Measurements from ENCODE around the gene CXCR5. TPM values are rescaled to one million over a fixed set of nuclear protein-coding genes. Genes with fewer than 3 reads are reported as not detected.
"Not testable (repeated sequence)": the region's sequence is repeated elsewhere in the genome, so short reads cannot be mapped to it uniquely, and the experiment has no call there.

CXCR5 gene
- total and polyA plus RNA-seq, 2 donors (not counting 1 experiment from before 2014, with no cell fraction given): not detected

DNA sequence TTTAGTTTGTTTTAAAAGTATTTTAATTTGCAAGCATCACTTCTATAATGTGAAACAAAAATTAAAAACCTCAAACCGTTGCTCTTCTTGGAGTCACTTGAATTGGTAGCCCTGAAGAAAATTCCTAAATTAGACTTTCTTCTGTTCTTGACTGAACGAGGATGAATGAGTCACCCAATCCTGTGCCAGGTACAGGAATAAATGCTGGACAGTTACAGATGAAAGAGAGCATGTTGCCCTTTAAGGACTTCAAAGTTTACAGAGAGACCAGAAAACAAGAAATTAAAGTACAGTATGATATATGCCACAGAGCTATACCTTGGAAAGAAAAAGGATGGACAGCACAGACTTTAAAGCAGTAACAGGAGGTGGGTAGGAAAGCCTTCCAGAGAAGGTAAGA, 41.3 kb upstream of the CXCR5 start:
- Histone ChIP-seq H3K4me3 (replicated peaks in 1 of 4; ENCODE audit: control extremely low read depth in 1 of 4, insufficient read depth in 1 of 4, low read depth in 3 of 4, low read length in 4 of 4) (no peak overlapping the region), H3K9ac (ENCODE audit: insufficient read depth, low read length) (no peak overlapping the region), H3K4me2 (ENCODE audit: extremely low read depth, insufficient read depth, low read length) (no peak overlapping the region), H3K9me3 (ENCODE audit: control insufficient read depth, insufficient read depth, low read depth, low read length) (no peaks in the 10 kb centered on the region), H4K20me1 (ENCODE audit: control insufficient read depth, extremely low read depth, insufficient read depth, low read length) (no peaks in the 10 kb centered on the region), H3K36me3 (ENCODE audit: control insufficient read depth, insufficient read depth, low read length) (no peaks in the 10 kb centered on the region), H3K4me1 (ENCODE audit: control insufficient read depth, extremely low read depth, insufficient read depth, low read length) (peaks cover 2% of the 10 kb centered on the region), H3K79me2 (ENCODE audit: control insufficient read depth, insufficient read depth, low read length) (no peaks in the 10 kb centered on the region), H3K27ac (ENCODE audit: insufficient read depth, low read length) (no peak overlapping the region), H2AFZ (ENCODE audit: low read length) (no peak overlapping the region), H3K27me3 (ENCODE audit: control insufficient read depth, insufficient read depth, low read length) (no peaks in the 10 kb centered on the region)
- no peak for TF ChIP-seq EZH2 (IDR thresholded peaks at IDR 0.05; ENCODE audit: low read length, missing control alignments)
- TF ChIP-seq, protein P1, sequence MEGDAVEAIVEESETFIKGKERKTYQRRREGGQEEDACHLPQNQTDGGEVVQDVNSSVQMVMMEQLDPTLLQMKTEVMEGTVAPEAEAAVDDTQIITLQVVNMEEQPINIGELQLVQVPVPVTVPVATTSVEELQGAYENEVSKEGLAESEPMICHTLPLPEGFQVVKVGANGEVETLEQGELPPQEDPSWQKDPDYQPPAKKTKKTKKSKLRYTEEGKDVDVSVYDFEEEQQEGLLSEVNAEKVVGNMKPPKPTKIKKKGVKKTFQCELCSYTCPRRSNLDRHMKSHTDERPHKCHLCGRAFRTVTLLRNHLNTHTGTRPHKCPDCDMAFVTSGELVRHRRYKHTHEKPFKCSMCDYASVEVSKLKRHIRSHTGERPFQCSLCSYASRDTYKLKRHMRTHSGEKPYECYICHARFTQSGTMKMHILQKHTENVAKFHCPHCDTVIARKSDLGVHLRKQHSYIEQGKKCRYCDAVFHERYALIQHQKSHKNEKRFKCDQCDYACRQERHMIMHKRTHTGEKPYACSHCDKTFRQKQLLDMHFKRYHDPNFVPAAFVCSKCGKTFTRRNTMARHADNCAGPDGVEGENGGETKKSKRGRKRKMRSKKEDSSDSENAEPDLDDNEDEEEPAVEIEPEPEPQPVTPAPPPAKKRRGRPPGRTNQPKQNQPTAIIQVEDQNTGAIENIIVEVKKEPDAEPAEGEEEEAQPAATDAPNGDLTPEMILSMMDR (conservative IDR thresholded peaks at IDR 0.05 in 1 of 2, IDR thresholded peaks at IDR 0.05 in 1 of 2; ENCODE audit: low read depth in 1 of 2, low read length in 2 of 2): no peak
- DNase-seq (ENCODE audit: low read depth in 2 of 2): peak; percentile 14 to 63

DNA sequence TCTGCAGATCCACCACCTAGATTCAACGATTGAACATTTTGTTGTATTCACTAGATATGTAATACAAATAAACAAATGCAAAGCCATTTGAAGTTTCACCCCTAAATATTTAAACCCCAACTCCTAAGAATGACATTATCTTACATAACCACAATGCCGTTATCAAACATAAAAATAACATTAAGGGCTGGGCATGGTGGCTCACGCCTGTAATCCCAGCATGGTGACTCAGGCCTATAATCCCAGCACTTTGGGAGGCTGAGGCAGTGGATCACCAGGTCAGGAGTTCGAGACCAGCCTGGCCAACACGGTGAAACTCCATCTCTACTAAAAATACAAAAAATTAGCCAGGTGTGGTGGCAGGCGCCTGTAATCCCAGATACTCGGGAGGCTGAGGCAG, 40.8 kb upstream of the CXCR5 start:
- H2AFZ ChIP-seq (ENCODE audit: low read length); H3K4me1 ChIP-seq (ENCODE audit: control insufficient read depth, extremely low read depth, insufficient read depth, low read length); H3K4me3 ChIP-seq (replicated peaks in 1 of 4; ENCODE audit: control extremely low read depth in 1 of 4, insufficient read depth in 1 of 4, low read depth in 3 of 4, low read length in 4 of 4): not testable (repeated sequence)

DNA sequence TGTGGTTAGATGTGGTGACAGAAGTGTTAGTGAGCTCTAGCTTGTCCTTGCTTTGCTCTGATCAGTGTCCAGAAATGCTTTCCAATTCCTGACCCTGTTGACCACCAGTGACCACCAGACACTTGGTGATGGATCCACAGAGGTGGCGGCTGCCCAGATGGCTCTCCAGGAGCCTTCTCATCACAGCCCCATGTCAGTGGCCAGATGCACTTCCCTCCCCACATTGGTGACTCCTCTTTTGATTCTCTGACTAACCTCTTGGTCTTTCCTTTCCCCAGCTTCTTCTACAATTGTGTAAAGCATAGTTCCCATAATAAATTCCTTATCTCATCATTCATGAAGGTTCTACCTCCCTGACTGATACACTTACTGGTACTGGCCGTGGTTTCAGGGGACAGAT, 40.1 kb upstream of the CXCR5 start:
- no peaks in the 10 kb centered on the region for H3K27me3 ChIP-seq (ENCODE audit: control insufficient read depth, insufficient read depth, low read length)
- no peaks in the 10 kb centered on the region for H4K20me1 ChIP-seq (ENCODE audit: control insufficient read depth, extremely low read depth, insufficient read depth, low read length)
- H3K9me3 ChIP-seq (ENCODE audit: control insufficient read depth, insufficient read depth, low read depth, low read length): no peaks in the 10 kb centered on the region
- H2AFZ ChIP-seq (ENCODE audit: low read length): no peak overlapping the region
- DNase-seq (ENCODE audit: low read depth in 2 of 2): peak in 1 of 2 donors; percentile 15
- no peak overlapping the region for H3K4me2 ChIP-seq (ENCODE audit: extremely low read depth, insufficient read depth, low read length)
- H3K4me3 ChIP-seq (replicated peaks in 1 of 4; ENCODE audit: control extremely low read depth in 1 of 4, insufficient read depth in 1 of 4, low read depth in 3 of 4, low read length in 4 of 4): no peak overlapping the region
- no peak overlapping the region for H3K27ac ChIP-seq (ENCODE audit: insufficient read depth, low read length)
- TF ChIP-seq, protein P1 (conservative IDR thresholded peaks at IDR 0.05 in 1 of 2, IDR thresholded peaks at IDR 0.05 in 1 of 2; ENCODE audit: low read depth in 1 of 2, low read length in 2 of 2): no peak
- H3K4me1 ChIP-seq (ENCODE audit: control insufficient read depth, extremely low read depth, insufficient read depth, low read length): peaks cover 2% of the 10 kb centered on the region
- no peaks in the 10 kb centered on the region for H3K79me2 ChIP-seq (ENCODE audit: control insufficient read depth, insufficient read depth, low read length)
- H3K36me3 ChIP-seq (ENCODE audit: control insufficient read depth, insufficient read depth, low read length): no peaks in the 10 kb centered on the region
- H3K9ac ChIP-seq (ENCODE audit: insufficient read depth, low read length): no peak overlapping the region

More for the DNA sequence above, 40.8 kb upstream of the CXCR5 start:
- not testable (repeated sequence) for H3K9me3 ChIP-seq (ENCODE audit: control insufficient read depth, insufficient read depth, low read depth, low read length); H3K4me2 ChIP-seq (ENCODE audit: extremely low read depth, insufficient read depth, low read length); H4K20me1 ChIP-seq (ENCODE audit: control insufficient read depth, extremely low read depth, insufficient read depth, low read length); H3K79me2 ChIP-seq (ENCODE audit: control insufficient read depth, insufficient read depth, low read length); H3K27me3 ChIP-seq (ENCODE audit: control insufficient read depth, insufficient read depth, low read length); H3K27ac ChIP-seq (ENCODE audit: insufficient read depth, low read length); DNase-seq (ENCODE audit: low read depth in 2 of 2); H3K9ac ChIP-seq (ENCODE audit: insufficient read depth, low read length); H3K36me3 ChIP-seq (ENCODE audit: control insufficient read depth, insufficient read depth, low read length)
